ENCODE results near the gene CDH13.

CDH13 gene

GRCh38 chr16:82954224-82954929, 327.6 kb downstream of the CDH13 start:
- DNase-seq, result no peak
- H2AFZ ChIP-seq (ENCODE audit: low read depth, low read length), result no peak overlapping the region
- no peak for TF ChIP-seq EZH2 (IDR thresholded peaks at IDR 0.05; ENCODE audit: borderline replicate concordance, low read depth, low read length, severe bottlenecking)
- no peak for TF ChIP-seq CTCF (IDR thresholded peaks at IDR 0.05; ENCODE audit: borderline replicate concordance, extremely low read depth, low read length, poor library complexity, severe bottlenecking)

GRCh38 chr16:82955741-82956348, 329.1 kb downstream of the CDH13 start:
- no peak for TF ChIP-seq EZH2 (IDR thresholded peaks at IDR 0.05; ENCODE audit: borderline replicate concordance, low read depth, low read length, severe bottlenecking)
- no peak for TF ChIP-seq CTCF (IDR thresholded peaks at IDR 0.05; ENCODE audit: borderline replicate concordance, extremely low read depth, low read length, poor library complexity, severe bottlenecking)
- Histone ChIP-seq H3K79me2 (ENCODE audit: insufficient read depth, low read length) (no peaks in the 10 kb centered on the region), H3K27ac (ENCODE audit: low read length) (no peak overlapping the region), H3K27me3 (ENCODE audit: insufficient read depth, low read length, poor library complexity) (peaks cover 3% of the 10 kb centered on the region), H4K20me1 (ENCODE audit: insufficient read depth, low read length) (no peaks in the 10 kb centered on the region), H3K9ac (ENCODE audit: low read depth, low read length) (no peak overlapping the region), H3K4me3 (ENCODE audit: low read depth in 1 of 2, low read length in 2 of 2) (no peak overlapping the region), H3K36me3 (ENCODE audit: insufficient read depth, low read length) (no peaks in the 10 kb centered on the region), H3K4me1 (ENCODE audit: insufficient read depth, low read length) (no peaks in the 10 kb centered on the region), H3K9me3 (ENCODE audit: insufficient read depth, low read length, severe bottlenecking) (no peaks in the 10 kb centered on the region), H3K4me2 (ENCODE audit: insufficient read depth, low read length) (no peak overlapping the region), H2AFZ (ENCODE audit: low read depth, low read length) (no peak overlapping the region)
- ATAC-seq (ENCODE audit: insufficient read depth, low read depth), result no peak
- DNase-seq, result no peak

More at GRCh38 chr16:82954224-82954929, 327.6 kb downstream of the CDH13 start:
- H4K20me1 ChIP-seq (ENCODE audit: insufficient read depth, low read length), result no peaks in the 10 kb centered on the region
- no peaks in the 10 kb centered on the region for H3K36me3 ChIP-seq (ENCODE audit: insufficient read depth, low read length)
- H3K27me3 ChIP-seq (ENCODE audit: insufficient read depth, low read length, poor library complexity), result peaks cover 3% of the 10 kb centered on the region
- no peak overlapping the region for H3K27ac ChIP-seq (ENCODE audit: low read length)
- H3K4me1 ChIP-seq (ENCODE audit: insufficient read depth, low read length), result no peaks in the 10 kb centered on the region
- no peak overlapping the region for H3K4me3 ChIP-seq (ENCODE audit: low read depth in 1 of 2, low read length in 2 of 2)
- no peaks in the 10 kb centered on the region for H3K9me3 ChIP-seq (ENCODE audit: insufficient read depth, low read length, severe bottlenecking)
- no peak overlapping the region for H3K4me2 ChIP-seq (ENCODE audit: insufficient read depth, low read length)
- no peak for ATAC-seq (ENCODE audit: insufficient read depth, low read depth)
- no peaks in the 10 kb centered on the region for H3K79me2 ChIP-seq (ENCODE audit: insufficient read depth, low read length)
- no peak overlapping the region for H3K9ac ChIP-seq (ENCODE audit: low read depth, low read length)

GRCh38 chr16:82957212-82957611, 330.4 kb downstream of the CDH13 start:
- no peaks in the 10 kb centered on the region for H4K20me1 ChIP-seq (ENCODE audit: insufficient read depth, low read length)
- peaks cover 3% of the 10 kb centered on the region for H3K27me3 ChIP-seq (ENCODE audit: insufficient read depth, low read length, poor library complexity)
- H3K79me2 ChIP-seq (ENCODE audit: insufficient read depth, low read length), result no peaks in the 10 kb centered on the region
- no peak overlapping the region for H2AFZ ChIP-seq (ENCODE audit: low read depth, low read length)
- TF ChIP-seq EZH2 (IDR thresholded peaks at IDR 0.05; ENCODE audit: borderline replicate concordance, low read depth, low read length, severe bottlenecking) (no peak), CTCF (IDR thresholded peaks at IDR 0.05; ENCODE audit: borderline replicate concordance, extremely low read depth, low read length, poor library complexity, severe bottlenecking) (no peak)
- no peaks in the 10 kb centered on the region for H3K4me1 ChIP-seq (ENCODE audit: insufficient read depth, low read length)
- no peaks in the 10 kb centered on the region for H3K36me3 ChIP-seq (ENCODE audit: insufficient read depth, low read length)
- H3K9ac ChIP-seq (ENCODE audit: low read depth, low read length), result no peak overlapping the region
- H3K4me2 ChIP-seq (ENCODE audit: insufficient read depth, low read length), result no peak overlapping the region
- no peak overlapping the region for H3K27ac ChIP-seq (ENCODE audit: low read length)
- no peak for ATAC-seq (ENCODE audit: insufficient read depth, low read depth)
- no peak overlapping the region for H3K4me3 ChIP-seq (ENCODE audit: low read depth in 1 of 2, low read length in 2 of 2)
- DNase-seq, result no peak
- no peaks in the 10 kb centered on the region for H3K9me3 ChIP-seq (ENCODE audit: insufficient read depth, low read length, severe bottlenecking)
